Left ventricle myocardium superior (tissue), 1 donor: Measurements from ENCODE around the gene MUC4. TPM values are rescaled to one million over a fixed set of nuclear protein-coding genes. Genes with fewer than 3 reads are reported as not detected.
"Not testable (repeated sequence)": the region's sequence is repeated elsewhere in the genome, so short reads cannot be mapped to it uniquely, and the experiment has no call there.

Experiments used
- ATAC-seq: fragments of 200-7000 bp; cut with Tn5 transposase; one replicate; pipeline ENCODE4 v1.9.1; 2020; ENCODE audit warnings: mild to moderate bottlenecking, moderate library complexity
- DNase-seq: peaks from one replicate; pipeline ENCODE4 v3.0.0-alpha.2; 2020
- intact Hi-C: fragments of 100-400 bp; cut with micrococcal nuclease; formaldehyde crosslinking; loops from one replicate; pipeline ENCODE4 v1.11.0; 2022
- total RNA-seq: library from RNA; stranded (reverse); fragmentation: NEBNext Ultra II Directional; extraction: Animal tissue kit (Norgen Biotek cat#: 25700); gene quantifications from one replicate; pipeline ENCODE4 v1.2.1, GENCODE V29; 2021
- donor health status: DM: no; HTN: yes; CAD: no; lungs with severe emphysema.

MUC4 gene
- total RNA-seq, 1 donor from 2014 or later = not detected

GRCh38 chr3:195796795-195797194 is 14.9 kb downstream of the MUC4 start:
- DNase-seq (no peak), ATAC-seq (no peak)
- intact Hi-C loops = no loop called here

GRCh38 chr3:195794708-195795107 is 17.0 kb downstream of the MUC4 start:
- intact Hi-C loops = no loop called here
- no peak for DNase-seq
- ATAC-seq = no peak

- ATAC-seq, DNase-seq, intact Hi-C loops: not testable (repeated sequence)
Observed at GRCh38 chr3:195792621-195793020, 19.1 kb downstream of the MUC4 start.

GRCh38 chr3:195790901-195791300 is 20.8 kb downstream of the MUC4 start:
- ATAC-seq (no peak), DNase-seq (no peak)
- intact Hi-C loops = no loop called here

GRCh38 chr3:195788711-195789581 is 22.8 kb downstream of the MUC4 start:
- intact Hi-C loops = no loop called here
- ATAC-seq = no peak
- no peak for DNase-seq

- ATAC-seq, intact Hi-C loops: not testable (repeated sequence)
Observed at GRCh38 chr3:195785781-195786405, 25.8 kb downstream of the MUC4 start.

GRCh38 chr3:195784031-195784430 is 27.7 kb downstream of the MUC4 start:
- not testable (repeated sequence) for DNase-seq, ATAC-seq

More at GRCh38 chr3:195785781-195786405, 25.8 kb downstream of the MUC4 start:
- not testable (repeated sequence) for DNase-seq

GRCh38 chr3:195781236-195781635 is 30.5 kb downstream of the MUC4 start:
- ATAC-seq, intact Hi-C loops, DNase-seq: not testable (repeated sequence)

More at GRCh38 chr3:195784031-195784430, 27.7 kb downstream of the MUC4 start:
- intact Hi-C loops = not testable (repeated sequence)

DNA sequence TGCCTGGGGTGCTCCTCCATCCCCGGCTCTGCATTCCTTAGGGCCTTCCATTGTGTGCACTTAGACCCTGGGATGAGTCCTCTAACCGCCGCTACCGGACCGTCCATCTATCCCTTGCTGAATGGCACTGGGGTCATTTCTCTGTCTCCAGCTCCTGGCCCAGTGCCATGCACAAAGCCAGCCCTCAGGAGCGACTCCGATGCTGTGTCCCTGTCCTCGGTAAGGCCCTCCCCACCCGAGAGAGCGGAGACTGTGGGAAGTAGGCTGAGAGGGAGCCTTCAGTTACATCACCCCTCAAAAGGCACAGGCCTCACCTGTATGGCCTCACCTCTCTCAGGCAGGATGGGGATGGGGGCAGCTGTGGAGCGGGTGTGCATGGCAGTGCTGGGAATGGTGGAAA is 33.8 kb downstream of the MUC4 start:
- no peak for DNase-seq
- intact Hi-C loops = no loop called here
- no peak for ATAC-seq

- ATAC-seq (peak; percentile 67), DNase-seq (peak; percentile 71)
- intact Hi-C loops = no loop called here
Observed at GRCh38 chr3:195774917-195775316, 36.8 kb downstream of the MUC4 start.

DNA sequence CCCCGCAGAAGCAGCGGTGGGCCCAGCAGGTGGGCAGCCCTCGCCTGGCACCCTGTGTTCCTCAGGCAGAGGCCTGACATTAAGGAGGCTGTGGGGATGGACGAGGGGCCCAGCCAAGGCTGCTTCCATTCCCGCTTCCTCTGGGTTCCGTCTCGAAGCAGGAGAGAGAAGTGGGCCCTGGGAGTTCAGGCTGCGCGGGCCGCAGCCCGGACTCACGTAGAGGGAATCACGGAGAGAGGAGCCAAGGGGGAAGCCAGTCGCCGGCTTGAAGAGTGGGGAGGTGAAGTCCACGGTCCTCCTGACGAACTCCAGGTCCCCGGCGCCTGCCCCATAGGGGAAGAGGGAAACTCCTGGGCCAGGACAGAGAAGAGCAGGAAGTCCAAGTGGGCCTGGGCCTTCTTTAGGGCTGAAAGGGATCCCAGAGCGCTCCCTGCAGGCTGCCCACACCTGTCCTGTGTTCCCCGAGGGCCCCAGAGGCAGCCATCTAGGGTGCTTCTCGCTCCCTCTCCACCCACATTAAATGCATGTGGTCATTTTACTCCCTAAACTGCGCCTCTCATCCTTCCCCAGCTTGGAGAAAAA is 37.7 kb downstream of the MUC4 start:
- DNase-seq (no peak), ATAC-seq (no peak)
- intact Hi-C loops = no loop called here

DNA sequence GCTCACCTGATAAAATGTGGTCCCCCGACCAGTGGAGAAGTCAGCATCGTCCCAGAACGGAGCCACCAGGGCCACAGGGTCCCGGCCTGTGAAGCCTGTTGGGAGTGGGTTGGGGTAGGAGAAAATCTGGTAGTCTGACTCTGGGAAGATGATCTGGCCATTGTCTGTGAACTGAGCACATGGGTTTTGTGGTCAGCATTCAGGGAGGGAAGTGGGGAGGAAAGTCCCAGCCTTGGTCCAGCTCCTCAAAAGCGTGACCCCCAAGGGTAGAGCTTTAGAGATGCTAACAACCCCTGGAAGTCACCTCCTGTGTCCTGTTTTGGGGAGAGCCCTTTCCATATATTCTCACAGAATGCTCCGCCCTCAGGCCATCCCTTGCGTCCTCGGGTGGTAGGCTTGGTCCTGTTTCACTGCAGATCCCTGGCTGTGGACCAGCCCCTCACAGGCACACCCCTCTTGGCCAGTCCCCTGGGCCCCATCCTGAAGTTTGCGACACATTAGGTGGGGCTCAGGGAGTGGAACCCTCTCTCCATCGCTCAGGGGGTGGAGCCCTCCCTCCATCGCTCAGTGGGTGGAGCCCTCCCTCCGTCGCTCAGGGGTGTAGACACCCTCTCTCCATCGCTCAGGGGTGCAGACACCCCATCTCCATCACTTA is 40.0 kb downstream of the MUC4 start:
- no peak for ATAC-seq
- intact Hi-C loops = no loop called here
- no peak for DNase-seq

DNA sequence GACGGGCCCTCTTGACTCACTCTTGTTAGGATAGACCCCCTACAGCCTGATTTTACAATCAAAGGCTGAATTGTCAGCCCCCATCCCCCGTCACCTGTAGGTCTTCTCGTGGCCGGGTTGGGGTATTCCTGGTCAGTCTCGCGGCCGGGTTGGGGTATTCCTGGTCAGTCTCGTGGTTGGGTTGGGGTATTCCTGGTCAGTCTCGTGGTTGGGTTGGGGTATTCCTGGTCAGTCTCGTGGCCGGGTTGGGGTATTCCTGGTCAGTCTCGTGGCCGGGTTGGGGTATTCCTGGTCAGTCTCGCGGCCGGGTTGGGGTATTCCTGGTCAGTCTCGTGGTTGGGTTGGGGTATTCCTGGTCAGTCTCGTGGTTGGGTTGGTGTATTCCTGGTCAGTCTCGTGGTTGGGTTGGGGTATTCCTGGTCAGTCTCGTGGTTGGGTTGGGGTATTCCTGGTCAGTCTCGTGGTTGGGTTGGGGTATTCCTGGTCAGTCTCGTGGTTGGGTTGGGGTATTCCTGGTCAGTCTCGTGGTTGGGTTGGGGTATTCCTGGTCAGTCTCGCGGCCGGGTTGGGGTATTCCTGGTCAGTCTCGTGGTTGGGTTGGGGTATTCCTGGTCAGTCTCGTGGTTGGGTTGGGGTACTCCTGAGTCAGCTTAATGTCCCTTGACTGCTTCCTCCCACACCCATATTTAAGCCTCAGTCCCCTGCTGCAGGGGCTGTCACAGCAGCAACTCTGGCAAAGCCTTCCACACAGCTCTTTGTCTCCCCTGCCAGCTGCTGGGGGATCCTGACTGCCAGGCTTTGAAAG is 40.7 kb downstream of the MUC4 start:
- ATAC-seq, DNase-seq, intact Hi-C loops: not testable (repeated sequence)

DNA sequence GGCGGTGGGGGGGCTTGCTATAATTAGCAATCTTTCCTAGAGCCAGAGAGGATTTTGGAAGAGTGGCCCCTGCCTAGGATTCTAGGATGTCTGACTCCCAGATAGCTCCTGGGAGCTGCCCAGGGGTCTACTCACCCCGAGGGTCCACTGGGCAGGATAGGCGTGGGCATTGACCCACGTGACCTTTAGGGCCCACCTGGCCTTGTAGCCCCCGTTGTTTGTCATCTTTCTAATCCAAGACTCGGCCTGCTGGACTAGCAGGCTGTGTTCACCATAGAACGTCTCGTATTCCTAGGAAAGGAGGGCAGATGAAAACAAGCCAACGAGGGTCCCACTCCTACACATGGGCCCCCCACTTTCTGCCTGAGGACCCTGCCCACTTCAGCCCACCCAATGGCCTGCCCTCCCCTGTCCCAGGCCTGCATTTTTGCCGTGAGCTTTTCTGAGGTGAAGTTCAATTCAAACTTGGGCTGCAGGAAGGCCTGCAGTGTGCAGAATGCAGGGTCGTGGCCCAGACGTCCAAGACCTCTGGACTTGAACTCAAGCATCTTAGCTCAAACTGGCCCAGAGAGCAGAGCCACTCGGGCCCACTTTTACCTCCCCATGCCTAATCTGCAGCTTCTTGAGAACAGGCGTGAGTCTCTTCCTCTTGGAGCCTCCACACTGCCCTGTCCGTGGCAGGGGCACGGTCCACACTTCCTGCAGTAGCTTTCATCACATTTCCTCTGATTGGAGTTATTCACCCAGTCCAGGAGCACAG is 41.5 kb downstream of the MUC4 start:
- DNase-seq (no peak), ATAC-seq (no peak)
- intact Hi-C loops = no loop called here

GRCh38 chr3:195769551-195769950 is 42.2 kb downstream of the MUC4 start:
- intact Hi-C loops = no loop called here
- ATAC-seq (no peak), DNase-seq (no peak)

GRCh38 chr3:195768831-195769303 is 42.9 kb downstream of the MUC4 start:
- DNase-seq (no peak), ATAC-seq (no peak)
- intact Hi-C loops = no loop called here

DNA sequence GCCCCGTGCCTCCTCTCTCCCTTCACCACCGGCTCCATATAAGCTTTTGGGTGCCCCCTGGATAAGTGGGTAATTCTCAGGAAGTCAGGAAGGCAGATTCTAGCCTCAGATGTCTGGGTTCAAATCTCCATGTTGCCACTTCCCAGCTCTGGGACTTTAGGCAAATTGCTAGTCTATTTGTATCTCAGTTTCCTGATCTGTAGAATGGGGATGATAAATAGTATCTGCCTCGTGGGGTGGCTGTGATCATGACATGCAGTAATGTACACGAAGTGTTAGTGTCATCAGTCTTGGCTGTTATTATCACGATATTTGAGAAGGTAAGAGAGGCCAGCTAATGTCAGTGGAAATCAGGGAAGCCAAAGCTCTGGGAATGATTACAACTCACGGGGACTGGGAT is 43.3 kb downstream of the MUC4 start:
- no peak for DNase-seq
- intact Hi-C loops = no loop called here
- ATAC-seq = no peak

- no peak for ATAC-seq
- DNase-seq = no peak
- intact Hi-C loops = no loop called here
Observed at GRCh38 chr3:195767792-195768191, 43.9 kb downstream of the MUC4 start.
